ENCODE measurements around the gene DNAH1. TPM values are rescaled to one million over a fixed set of nuclear protein-coding genes. Genes with fewer than 3 reads are reported as not detected.

DNAH1 gene
- total RNA-seq, 2 experiments from 2014 or later: 5.8 to 14.2 TPM

DNA sequence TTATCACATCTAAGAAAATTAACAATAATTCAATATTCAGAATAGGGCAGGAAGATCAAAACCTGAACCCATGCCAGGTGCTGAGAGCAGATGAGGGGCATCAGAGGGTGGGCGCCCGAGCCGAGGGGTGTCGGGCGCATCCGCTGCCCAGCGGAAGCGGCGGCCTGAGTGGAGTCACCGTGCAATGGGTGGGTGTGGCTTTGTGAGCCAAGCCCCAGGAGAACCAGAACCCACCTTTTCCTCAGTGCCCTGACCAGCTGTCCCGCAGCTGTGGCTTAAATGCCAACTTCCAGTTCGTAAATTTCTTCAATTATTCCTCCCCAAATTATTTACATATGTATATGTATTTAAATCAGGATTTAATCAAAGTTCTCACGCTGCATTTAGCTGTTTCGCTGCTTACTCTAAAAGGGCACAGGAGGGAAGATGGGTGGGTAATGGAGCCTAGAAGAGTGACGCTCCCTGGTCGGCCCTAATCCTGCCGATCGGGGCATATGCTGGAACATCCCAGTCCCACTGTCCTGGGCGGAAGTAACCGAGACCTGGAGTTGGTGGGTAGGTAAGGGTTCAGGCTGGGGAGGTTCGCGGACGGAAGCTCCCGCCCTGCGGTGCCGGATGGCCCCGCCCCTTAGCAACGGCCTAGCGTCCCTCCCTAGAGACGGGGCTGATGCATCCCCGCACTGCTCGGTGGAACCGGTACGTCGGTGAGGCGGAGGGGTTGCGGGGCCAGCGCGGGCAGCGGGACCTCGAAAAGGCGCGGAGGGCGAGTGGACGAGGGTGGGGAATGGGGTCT, 1.3 kb downstream of the DNAH1 start:
- Histone ChIP-seq H4K20me1 (ENCODE audit: insufficient read depth, low read length) (no peaks in the 10 kb centered on the region; the same call in 1 of the 2 replicates), H3K79me2 (ENCODE audit: insufficient read depth, low read depth, low read length) (no peaks in the 10 kb centered on the region), H2AFZ (ENCODE audit: low read length) (peak overlapping the region; percentile 53; the same call in 1 of the 2 replicates), H3K4me1 (ENCODE audit: insufficient read depth, low read length, poor library complexity, severe bottlenecking) (peaks cover 26% of the 10 kb centered on the region), H3K27ac (ENCODE audit: low read depth, low read length, poor library complexity, severe bottlenecking) (no peak overlapping the region), H3K4me3 (ENCODE audit: low read depth, low read length, poor library complexity, severe bottlenecking) (peak overlapping the region; percentile 61), H3K36me3 (ENCODE audit: insufficient read depth, low read length) (no peaks in the 10 kb centered on the region), H3K9me2 (ENCODE audit: insufficient read depth, low read length) (no peaks in the 10 kb centered on the region), H3K4me2 (ENCODE audit: low read length) (peak overlapping the region; percentile 76), H3K9me3 (ENCODE audit: low read length) (no peaks in the 10 kb centered on the region)
- no TSS peak for BruUV-seq (replicated peaks)
- peak; percentile 70 for DNase-seq (ENCODE audit: low spot score)
- POLR2A ChIA-PET: no interaction called here
- CTCF ChIA-PET (ENCODE audit: unreplicated experiment): interaction anchor here (0.6 kb wide), 1 partner anchor 92 kb away, joined by 3 read pairs; the partner anchor contains the start of gene TLR9
- intact Hi-C loops (cut with micrococcal nuclease; ENCODE audit: unreplicated experiment): no loop called here
- TF ChIP-seq, protein P1, sequence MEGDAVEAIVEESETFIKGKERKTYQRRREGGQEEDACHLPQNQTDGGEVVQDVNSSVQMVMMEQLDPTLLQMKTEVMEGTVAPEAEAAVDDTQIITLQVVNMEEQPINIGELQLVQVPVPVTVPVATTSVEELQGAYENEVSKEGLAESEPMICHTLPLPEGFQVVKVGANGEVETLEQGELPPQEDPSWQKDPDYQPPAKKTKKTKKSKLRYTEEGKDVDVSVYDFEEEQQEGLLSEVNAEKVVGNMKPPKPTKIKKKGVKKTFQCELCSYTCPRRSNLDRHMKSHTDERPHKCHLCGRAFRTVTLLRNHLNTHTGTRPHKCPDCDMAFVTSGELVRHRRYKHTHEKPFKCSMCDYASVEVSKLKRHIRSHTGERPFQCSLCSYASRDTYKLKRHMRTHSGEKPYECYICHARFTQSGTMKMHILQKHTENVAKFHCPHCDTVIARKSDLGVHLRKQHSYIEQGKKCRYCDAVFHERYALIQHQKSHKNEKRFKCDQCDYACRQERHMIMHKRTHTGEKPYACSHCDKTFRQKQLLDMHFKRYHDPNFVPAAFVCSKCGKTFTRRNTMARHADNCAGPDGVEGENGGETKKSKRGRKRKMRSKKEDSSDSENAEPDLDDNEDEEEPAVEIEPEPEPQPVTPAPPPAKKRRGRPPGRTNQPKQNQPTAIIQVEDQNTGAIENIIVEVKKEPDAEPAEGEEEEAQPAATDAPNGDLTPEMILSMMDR (conservative IDR thresholded peaks at IDR 0.05; ENCODE audit: low read length): no peak
- TF ChIP-seq EZH2phosphoT487 (IDR thresholded peaks at IDR 0.05; ENCODE audit: borderline replicate concordance, low read depth, low read length): no peak

DNA sequence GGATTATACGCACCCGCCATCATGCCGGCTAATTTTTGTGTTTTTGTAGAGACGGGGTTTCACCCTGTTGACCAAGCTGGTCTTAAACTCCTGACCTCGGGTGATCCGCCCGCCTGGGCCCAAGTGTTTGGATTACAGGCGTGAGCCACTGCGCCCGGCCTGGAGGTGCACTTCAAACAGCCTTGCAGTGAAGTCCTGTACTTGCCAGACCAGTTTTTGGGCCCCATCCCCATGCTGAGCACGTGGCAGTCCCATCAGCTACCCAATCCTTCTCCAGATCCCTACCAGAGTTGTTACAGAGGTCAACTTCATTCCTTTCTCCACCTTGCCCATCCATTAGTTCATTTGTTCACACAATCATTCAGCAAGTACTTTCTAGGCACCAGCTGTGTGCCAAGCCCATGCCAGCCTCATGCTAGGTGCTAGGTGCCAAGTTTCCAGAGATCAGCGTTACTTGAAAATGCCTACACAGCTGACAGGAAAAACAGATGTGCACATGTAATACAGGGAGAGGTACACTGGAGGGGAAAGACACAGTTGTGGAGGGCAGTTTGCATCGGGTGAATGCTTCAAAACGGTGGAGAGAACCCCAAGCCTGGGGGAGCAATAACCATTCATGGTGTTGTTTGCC, 2.2 kb downstream of the DNAH1 start:
- H3K36me3 ChIP-seq (ENCODE audit: insufficient read depth, low read length): no peaks in the 10 kb centered on the region
- no peak overlapping the region for H3K4me3 ChIP-seq (ENCODE audit: low read depth, low read length, poor library complexity, severe bottlenecking)
- H3K4me1 ChIP-seq (ENCODE audit: insufficient read depth, low read length, poor library complexity, severe bottlenecking): peaks cover 24% of the 10 kb centered on the region
- no peaks in the 10 kb centered on the region for H3K9me3 ChIP-seq (ENCODE audit: low read length)
- intact Hi-C loops (cut with micrococcal nuclease; ENCODE audit: unreplicated experiment): no loop called here
- H4K20me1 ChIP-seq (ENCODE audit: insufficient read depth, low read length): no peaks in the 10 kb centered on the region; the same call in 1 of the 2 replicates
- DNase-seq (ENCODE audit: low spot score): no peak
- H3K27ac ChIP-seq (ENCODE audit: low read depth, low read length, poor library complexity, severe bottlenecking): no peak overlapping the region
- H2AFZ ChIP-seq (ENCODE audit: low read length): no peak overlapping the region
- CTCF ChIA-PET (ENCODE audit: unreplicated experiment): interaction anchor here (0.6 kb wide), 1 partner anchor 93 kb away, joined by 3 read pairs; the partner anchor contains the start of gene TLR9
- TF ChIP-seq EZH2phosphoT487 (IDR thresholded peaks at IDR 0.05; ENCODE audit: borderline replicate concordance, low read depth, low read length): no peak
- TF ChIP-seq, protein P1 (conservative IDR thresholded peaks at IDR 0.05; ENCODE audit: low read length): no peak
- no TSS peak for BruUV-seq (replicated peaks)
- no peaks in the 10 kb centered on the region for H3K79me2 ChIP-seq (ENCODE audit: insufficient read depth, low read depth, low read length)
- POLR2A ChIA-PET: no interaction called here
- 0 out of 2 replicates have a peak overlapping the region, but pooled peaks have one; percentile 76 for H3K4me2 ChIP-seq (ENCODE audit: low read length)
- H3K9me2 ChIP-seq (ENCODE audit: insufficient read depth, low read length): no peaks in the 10 kb centered on the region
